Stomach (tissue), 4 donors: ENCODE results near the gene PALD1.

ENCODE experiments used
- EP300 ChIP-seq: sonication (generic); formaldehyde crosslinking; IDR thresholded peaks from one replicate; pipeline ENCODE4 v1.6.1; 2017; ENCODE audit warnings: antibody characterized with exemption
- POLR2A ChIP-seq, 4 donors: fragments of 450-650 bp; IDR thresholded peaks; one replicate each; pipeline ENCODE4 v1.6.1; 2016; ENCODE audit warnings: antibody characterized with exemption in 4 of 4, control low read depth in 2 of 4, mild to moderate bottlenecking in 1 of 4, moderate library complexity in 1 of 4
- TF ChIP-seq, protein P1 (sequence below), 7 experiments: fragments of 450-650 bp in 4 of 7; fragments of 200-600 bp in 3 of 7; sonication (generic) in 3 of 7; IDR thresholded peaks; one replicate each; pipeline ENCODE4 v1.5.1; 2016 to 2019; ENCODE audit warnings: antibody characterized with exemption in 7 of 7, control low read depth in 2 of 7, mild to moderate bottlenecking in 1 of 7

DNA sequence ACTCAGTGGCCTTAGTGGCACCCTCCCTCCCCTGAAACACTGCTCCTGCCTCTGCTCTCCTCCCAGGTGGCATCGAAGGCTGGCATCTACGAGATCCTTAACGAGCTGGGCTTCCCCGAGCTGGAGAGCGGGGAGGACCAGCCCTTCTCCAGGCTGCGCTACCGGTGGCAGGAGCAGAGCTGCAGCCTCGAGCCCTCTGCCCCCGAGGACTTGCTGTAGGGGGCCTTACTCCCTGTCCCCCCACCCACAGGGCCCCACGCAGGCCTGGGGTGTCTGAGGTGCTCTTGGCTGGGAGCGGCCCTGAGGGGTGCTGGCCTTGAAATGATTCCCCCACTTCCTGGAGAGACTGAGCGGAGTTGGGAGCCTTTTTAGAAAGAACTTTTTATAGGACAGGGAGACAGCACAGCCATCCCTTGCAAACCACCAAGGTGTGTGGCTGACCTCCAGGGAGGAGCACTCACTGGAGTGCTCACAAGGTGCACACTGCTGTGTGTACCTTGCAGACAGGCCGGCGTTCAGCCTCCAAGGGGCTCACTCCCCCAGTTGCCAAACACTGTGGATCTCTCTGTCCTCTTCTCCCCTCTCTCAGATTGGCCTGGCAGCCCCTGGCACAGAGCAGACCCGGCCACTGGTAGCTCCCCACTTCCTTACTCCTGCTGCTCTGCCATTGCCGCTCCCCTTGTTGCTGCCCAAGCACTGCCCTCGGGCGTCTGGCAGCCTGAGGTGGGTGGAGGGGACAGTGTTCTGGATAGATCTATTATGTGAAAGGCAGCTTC lies 88.1 kb downstream of the PALD1 start:
- TF ChIP-seq, protein P1, sequence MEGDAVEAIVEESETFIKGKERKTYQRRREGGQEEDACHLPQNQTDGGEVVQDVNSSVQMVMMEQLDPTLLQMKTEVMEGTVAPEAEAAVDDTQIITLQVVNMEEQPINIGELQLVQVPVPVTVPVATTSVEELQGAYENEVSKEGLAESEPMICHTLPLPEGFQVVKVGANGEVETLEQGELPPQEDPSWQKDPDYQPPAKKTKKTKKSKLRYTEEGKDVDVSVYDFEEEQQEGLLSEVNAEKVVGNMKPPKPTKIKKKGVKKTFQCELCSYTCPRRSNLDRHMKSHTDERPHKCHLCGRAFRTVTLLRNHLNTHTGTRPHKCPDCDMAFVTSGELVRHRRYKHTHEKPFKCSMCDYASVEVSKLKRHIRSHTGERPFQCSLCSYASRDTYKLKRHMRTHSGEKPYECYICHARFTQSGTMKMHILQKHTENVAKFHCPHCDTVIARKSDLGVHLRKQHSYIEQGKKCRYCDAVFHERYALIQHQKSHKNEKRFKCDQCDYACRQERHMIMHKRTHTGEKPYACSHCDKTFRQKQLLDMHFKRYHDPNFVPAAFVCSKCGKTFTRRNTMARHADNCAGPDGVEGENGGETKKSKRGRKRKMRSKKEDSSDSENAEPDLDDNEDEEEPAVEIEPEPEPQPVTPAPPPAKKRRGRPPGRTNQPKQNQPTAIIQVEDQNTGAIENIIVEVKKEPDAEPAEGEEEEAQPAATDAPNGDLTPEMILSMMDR (IDR thresholded peaks at IDR 0.05), result no peak
- no peak for TF ChIP-seq EP300
- no peak for TF ChIP-seq POLR2A (IDR thresholded peaks at IDR 0.05)
